ENCODE results near the gene RUNX1.

The RUNX1 gene

GRCh38 chr21:34900376-34900775 lies 148.7 kb downstream of the RUNX1 start:
- no peak for DNase-seq (ENCODE audit: low read depth, low spot score)

GRCh38 chr21:34899760-34900159 lies 149.3 kb downstream of the RUNX1 start:
- no peak for DNase-seq (ENCODE audit: low read depth, low spot score)

- DNase-seq (ENCODE audit: low read depth, low spot score) = no peak
Observed at GRCh38 chr21:34899302-34899701, 149.8 kb downstream of the RUNX1 start.

- no peak for DNase-seq (ENCODE audit: low read depth, low spot score)
Observed at GRCh38 chr21:34897828-34898227, 151.3 kb downstream of the RUNX1 start.

GRCh38 chr21:34894401-34894800 lies 154.7 kb downstream of the RUNX1 start:
- DNase-seq (ENCODE audit: low read depth, low spot score) = no peak

GRCh38 chr21:34892209-34892608 lies 156.9 kb downstream of the RUNX1 start:
- no peak for DNase-seq (ENCODE audit: low read depth, low spot score)

- DNase-seq (ENCODE audit: low read depth, low spot score) = no peak
Observed at GRCh38 chr21:34891613-34891943, 157.5 kb downstream of the RUNX1 start.

GRCh38 chr21:34890724-34891612 lies 158.1 kb downstream of the RUNX1 start:
- DNase-seq (ENCODE audit: low read depth, low spot score) = peak; percentile 59

- no peak for DNase-seq (ENCODE audit: low read depth, low spot score)
Observed at GRCh38 chr21:34890470-34890723, 158.7 kb downstream of the RUNX1 start.

GRCh38 chr21:34889676-34890469 lies 159.2 kb downstream of the RUNX1 start:
- peak; percentile 81 for DNase-seq (ENCODE audit: low read depth, low spot score)

- peak; percentile 66 for DNase-seq (ENCODE audit: low read depth, low spot score)
Observed at GRCh38 chr21:34889320-34889675, 159.8 kb downstream of the RUNX1 start.

- peak; percentile 97 for DNase-seq (ENCODE audit: low read depth, low spot score)
Observed at GRCh38 chr21:34888569-34889319, 160.4 kb downstream of the RUNX1 start.

GRCh38 chr21:34887725-34888568 lies 161.2 kb downstream of the RUNX1 start:
- DNase-seq (ENCODE audit: low read depth, low spot score) = peak; percentile 62

GRCh38 chr21:34887105-34887442 lies 162.0 kb downstream of the RUNX1 start:
- DNase-seq (ENCODE audit: low read depth, low spot score) = no peak

- DNase-seq (ENCODE audit: low read depth, low spot score) = peak; percentile 51
Observed at GRCh38 chr21:34886240-34887104, 162.6 kb downstream of the RUNX1 start.

GRCh38 chr21:34885626-34886239 lies 163.4 kb downstream of the RUNX1 start:
- peak; percentile 64 for DNase-seq (ENCODE audit: low read depth, low spot score)

- no peak for DNase-seq (ENCODE audit: low read depth, low spot score)
Observed at GRCh38 chr21:34885125-34885524, 164.0 kb downstream of the RUNX1 start.

- no peak for DNase-seq (ENCODE audit: low read depth, low spot score)
Observed at GRCh38 chr21:34884346-34884929, 164.7 kb downstream of the RUNX1 start.

GRCh38 chr21:34883491-34884271 lies 165.4 kb downstream of the RUNX1 start:
- no peak for DNase-seq (ENCODE audit: low read depth, low spot score)
